K562 (cell line): ENCODE results near the gene SYNE2. TPM values are rescaled to one million over a fixed set of nuclear protein-coding genes. Genes with fewer than 3 reads are reported as not detected.
A peak's percentile ranks its signal among the peaks of the same experiment; 100 is the strongest.

ENCODE experiments used
- ATAC-seq: fragments of 200-7000 bp; cut with Tn5 transposase; 3 replicates; pipeline ENCODE4 v1.9.1; 2020; ENCODE audit warnings: moderate library complexity
- BruUV-seq: library from RNA; stranded (reverse); fragments of 400-500 nt; replicated peaks from 2 replicates; lab custom pipeline; 2021; lab: Mats Ljungman, UMichigan
- CTCF ChIA-PET: fragments of 300-600 bp; formaldehyde crosslinking; extraction: SDS; loops from one replicate; lab custom pipeline; 2021; ENCODE audit warnings: low intra/inter-chr PET ratio; lab: Yijun Ruan, JAX
- POLR2A ChIA-PET: fragments of 300-600, 350-650 bp; sonication (Branson Sonifier 250); formaldehyde crosslinking; extraction: SDS; loops from one replicate; lab custom pipeline; 2021; ENCODE audit warnings: antibody characterized with exemption, inconsistent platforms; lab: Yijun Ruan, JAX
- DNase-seq, 4 experiments: peaks; one replicate each; pipeline versions ENCODE4 v3.0.0 to v3.0.0-alpha.2; 2011 to 2018; ENCODE audit warnings: low spot score in 3 of 4, mixed read lengths in 3 of 4; ENCODE audit errors: extremely low read depth in 1 of 4
- FAIRE-seq: peaks from 2 replicates; lab custom pipeline; 2011; peaks lifted over from hg19 to GRCh38; lab: Jason Lieb, UNC
- H2AFZ ChIP-seq: 2 replicates; pipeline ENCODE4 v1.6.0; 2011; ENCODE audit warnings: low read depth, low read length, control low read depth, inconsistent platforms
- H3K27ac ChIP-seq: fragments of 200-600 bp; 3 replicates; pipeline ENCODE4 v1.8.0; 2011; ENCODE audit warnings: low read depth, mild to moderate bottlenecking, control low read depth, inconsistent platforms, low read length, moderate library complexity, mixed read lengths; ENCODE audit errors: extremely low read depth
- H3K27me3 ChIP-seq, 2 experiments: fragments of 300-600 bp in 1 of 2; 2 replicates in 1 of 2; 3 replicates in 1 of 2; pipeline versions ENCODE4 v1.6.0 to v1.8.0; 2011; ENCODE audit warnings: inconsistent platforms in 2 of 2, low read length in 2 of 2, mild to moderate bottlenecking in 1 of 2, mixed read lengths in 1 of 2, moderate library complexity in 1 of 2; ENCODE audit not compliant: control insufficient read depth in 2 of 2, insufficient read depth in 2 of 2
- H3K36me3 ChIP-seq: fragments of 300-600 bp; 3 replicates; pipeline ENCODE4 v1.8.0; 2011; ENCODE audit warnings: mild to moderate bottlenecking, low read length, inconsistent platforms; ENCODE audit not compliant: control insufficient read depth, insufficient read depth
- H3K4me1 ChIP-seq, 2 experiments: fragments of 200-600 bp in 1 of 2; replicated peaks in 1 of 2; 2 replicates in 1 of 2; 3 replicates in 1 of 2; pipeline versions ENCODE4 v1.5.1 to v1.8.0; 2011; ENCODE audit warnings: inconsistent platforms in 2 of 2, low read length in 2 of 2, mild to moderate bottlenecking in 1 of 2, mixed read lengths in 1 of 2, moderate library complexity in 1 of 2; ENCODE audit not compliant: control insufficient read depth in 2 of 2, insufficient read depth in 2 of 2
- H3K4me2 ChIP-seq: 2 replicates; pipeline ENCODE4 v1.6.1; 2011; ENCODE audit warnings: low read length, control low read depth, inconsistent platforms, mixed read lengths; ENCODE audit not compliant: insufficient read depth
- H3K4me3 ChIP-seq: fragments of 200-600 bp; sonication (generic), shearing (Covaris generic); 2 replicates; pipeline ENCODE4 v1.5.1; 2016; ENCODE audit warnings: control low read depth, inconsistent platforms
- H3K79me2 ChIP-seq: fragments of 200-600 bp; 3 replicates; pipeline ENCODE4 v1.8.0; 2011; ENCODE audit warnings: low read length, inconsistent platforms; ENCODE audit not compliant: control insufficient read depth, insufficient read depth
- H3K9ac ChIP-seq, 2 experiments: 2 replicates each; pipeline versions ENCODE4 v1.6.0 to v1.6.1; 2011; ENCODE audit warnings: low read depth in 2 of 2, low read length in 2 of 2, control low read depth in 1 of 2, inconsistent platforms in 1 of 2, mild to moderate bottlenecking in 1 of 2, mixed read lengths in 1 of 2; ENCODE audit not compliant: insufficient read depth in 1 of 2
- H3K9me1 ChIP-seq: one replicate; pipeline ENCODE4 v1.6.0; 2011; ENCODE audit warnings: inconsistent platforms, mild to moderate bottlenecking, low read length, moderate library complexity; ENCODE audit not compliant: control insufficient read depth, insufficient read depth
- H3K9me3 ChIP-seq: replicated peaks from 2 replicates; pipeline ENCODE4 v1.5.1; 2011; ENCODE audit warnings: low read depth, low read length, inconsistent platforms; ENCODE audit not compliant: control insufficient read depth, insufficient read depth
- H4K20me1 ChIP-seq: replicated peaks from 2 replicates; pipeline ENCODE4 v1.6.1; 2011; ENCODE audit warnings: low read length, inconsistent platforms, mixed read lengths; ENCODE audit not compliant: control insufficient read depth, insufficient read depth
- CBX3 ChIP-seq, 2 experiments: IDR thresholded peaks; 1 replicate in 1 of 2; 2 replicates in 1 of 2; pipeline ENCODE4 v1.6.1; 2012; ENCODE audit warnings: inconsistent platforms in 2 of 2, low read length in 2 of 2, borderline replicate concordance in 1 of 2, control low read depth in 1 of 2
- CREB1 ChIP-seq, 2 experiments: sonication (generic) in 1 of 2; formaldehyde crosslinking in 1 of 2; IDR thresholded peaks; 2 replicates each; pipeline versions ENCODE4 v1.6.1 to v1.8.0; 2012 to 2022; ENCODE audit warnings: inconsistent platforms in 1 of 2, mild to moderate bottlenecking in 1 of 2, missing genetic modification reagents in 1 of 2, moderate library complexity in 1 of 2
- CSDE1 ChIP-seq, 2 experiments: fragments of 450-650 bp; IDR thresholded peaks; 2 replicates each; pipeline ENCODE4 v1.6.1; 2016; ENCODE audit warnings: mild to moderate bottlenecking in 1 of 2
- CXXC5 ChIP-seq: fragments of 250-450 bp; sonication (Bioruptor Pico); IDR thresholded peaks from 2 replicates; pipeline ENCODE4 v1.8.0; 2022; ENCODE audit warnings: inconsistent platforms, mild to moderate bottlenecking, moderate library complexity
- HDAC1 ChIP-seq, 2 experiments: fragments of 450-650 bp; IDR thresholded peaks; 2 replicates each; pipeline ENCODE4 v1.6.1; 2016 to 2017; ENCODE audit warnings: inconsistent platforms in 1 of 2, mild to moderate bottlenecking in 1 of 2, moderate library complexity in 1 of 2
- POLR2G ChIP-seq: fragments of 200-400 bp; formaldehyde crosslinking; IDR thresholded peaks from 2 replicates; pipeline ENCODE4 v1.6.1; 2017; ENCODE audit warnings: low read depth, mild to moderate bottlenecking, antibody characterized with exemption, low read length, moderate library complexity
- RBM17 ChIP-seq: fragments of 200-400 bp; formaldehyde crosslinking; IDR thresholded peaks from 2 replicates; pipeline ENCODE4 v1.6.1; 2017; ENCODE audit warnings: low read depth, mild to moderate bottlenecking, low read length, borderline replicate concordance
- SAFB ChIP-seq: fragments of 200-400 bp; formaldehyde crosslinking; IDR thresholded peaks from 2 replicates; pipeline ENCODE4 v1.6.1; 2017; ENCODE audit warnings: low read depth, low read length, borderline replicate concordance
- SMARCA5 ChIP-seq: fragments of 450-650 bp; IDR thresholded peaks from 2 replicates; pipeline ENCODE4 v1.6.1; 2016
- SP1 ChIP-seq: sonication (generic); formaldehyde crosslinking; IDR thresholded peaks from 2 replicates; pipeline ENCODE4 v1.8.1; 2022; ENCODE audit warnings: mild to moderate bottlenecking, missing genetic modification reagents
- ZSCAN32 ChIP-seq: fragments of 450-650 bp; formaldehyde crosslinking; IDR thresholded peaks from 2 replicates; pipeline ENCODE4 v1.4.0; 2020; ENCODE audit warnings: mild to moderate bottlenecking, moderate library complexity
- WGBS: fragments of 100-300 bp; shearing (Covaris generic); methylation state at CpG from one replicate; pipeline ENCODE4 v1.1.6; 2016; ENCODE audit warnings: low coverage, mixed read lengths; ENCODE audit not compliant: insufficient coverage; ENCODE audit errors: missing lambda C conversion rate; 5-methylcytosine and 5-hydroxymethylcytosine counted together
- in situ Hi-C: fragments of 300-500 bp; cut with MboI; formaldehyde crosslinking; loops from 4 replicates; pipeline ENCODE4 v1.15.0; 2018; ENCODE audit warnings: inconsistent platforms, mixed read lengths
- intact Hi-C: fragments of 100-400 bp; cut with micrococcal nuclease; formaldehyde crosslinking; loops from 2 replicates; pipeline ENCODE4 v1.14.2; 2022
- polyA plus RNA-seq, 8 experiments: library from polyadenylated mRNA; depleted of rRNA in 4 of 8; stranded (reverse) in 5 of 8; unstranded in 3 of 8; fragments of >200 nt; fragmentation: Nextera tagmentation in 2 of 8; fragmentation: Illumina TruSeq in 1 of 8; extraction: Ambion mirVana in 2 of 8; extraction: Trizol in 1 of 8; gene quantifications; 2 replicates each; pipeline versions ENCODE4 v1.2.1 to v1.2.3, GENCODE V29; 2011 to 2014; ENCODE audit warnings: inconsistent platforms in 1 of 8, missing spikeins in 1 of 8
- total RNA-seq, 7 experiments: library from RNA; depleted of rRNA in 6 of 7; stranded (reverse); fragments of >200 nt in 6 of 7; fragmentation: Illumina TruSeq in 2 of 7; extraction: Trizol in 2 of 7; gene quantifications; 2 replicates each; pipeline versions ENCODE4 v1.2.1 to v1.2.3, GENCODE V29; 2011 to 2021; ENCODE audit warnings: low replicate concordance in 1 of 7
- TF ChIP-seq, protein P1 (sequence below): sonication (generic); formaldehyde crosslinking; IDR thresholded peaks from 2 replicates; pipeline ENCODE4 v1.8.1; 2022; ENCODE audit warnings: missing genetic modification reagents
- TF ChIP-seq, protein P2 (sequence below): fragments of 250-450 bp; sonication (Bioruptor Pico); IDR thresholded peaks from 2 replicates; pipeline ENCODE4 v1.4.0; 2020; ENCODE audit warnings: mild to moderate bottlenecking, moderate library complexity, borderline replicate concordance
- TF ChIP-seq, protein P3 (sequence below): fragments of 250-450 bp; sonication (Bioruptor Pico); IDR thresholded peaks from 2 replicates; pipeline ENCODE4 v1.8.0; 2022; ENCODE audit warnings: inconsistent platforms, mild to moderate bottlenecking, moderate library complexity, borderline replicate concordance
- TF ChIP-seq, protein P4 (sequence below): fragments of 450-650 bp; formaldehyde crosslinking; conservative IDR thresholded peaks from 2 replicates; pipeline ENCODE4 v1.4.0; 2022; ENCODE audit warnings: mild to moderate bottlenecking, missing genetic modification characterization

Gene SYNE2
- total and polyA plus RNA-seq, 9 of the 15 experiments (the other 6 are each of a cell fraction or from before 2014, with no cell fraction given) = 0.06 to 0.53 (median 0.11) TPM

DNA sequence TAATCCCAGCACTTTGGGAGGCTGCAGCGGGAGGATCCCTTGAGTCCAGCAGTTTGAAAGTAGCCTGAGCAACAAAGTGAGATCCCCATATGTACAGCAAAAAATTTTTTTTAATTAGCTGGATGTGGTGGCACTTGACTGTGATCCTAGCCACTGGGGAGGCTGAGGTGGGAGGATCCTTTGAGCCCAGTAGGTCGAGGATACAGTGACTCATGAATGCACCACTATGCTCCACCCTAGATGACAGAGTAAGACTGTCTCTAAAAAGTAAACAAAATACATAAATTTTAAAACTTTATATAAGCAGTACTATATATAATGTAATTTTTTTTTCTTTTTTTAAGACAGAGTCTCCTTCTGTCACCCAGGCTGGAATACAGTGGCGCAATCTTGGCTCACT, 326.0 kb downstream of the SYNE2 start:
- H3K27ac ChIP-seq = no peak overlapping the region
- no peak overlapping the region for H2AFZ ChIP-seq
- H3K79me2 ChIP-seq = no peaks in the 10 kb centered on the region
- WGBS = 14% methylated on average over 2 of the region's 3 CpGs
- H3K9ac ChIP-seq = no peak overlapping the region
- ChIA-PET CTCF (no interaction called here), POLR2A (interaction anchor here (0.9 kb wide), 1 partner anchor 109 kb away, joined by 3 read pairs; no protein-coding TSS in a partner anchor)
- DNase-seq = no peak
- no peaks in the 10 kb centered on the region for H3K36me3 ChIP-seq
- in situ Hi-C loops (no loop called here), intact Hi-C loops (no loop called here)
- H3K4me1 ChIP-seq = peaks cover 0 to 3% of the 10 kb centered on the region in 2 experiments; a peak in 2 of 5 replicates
- H3K9me3 ChIP-seq = no peaks in the 10 kb centered on the region
- no peaks in the 10 kb centered on the region for H3K27me3 ChIP-seq
- peak; percentile 53; the same call in 1 of the 3 replicates for ATAC-seq
- no peak overlapping the region for H3K4me3 ChIP-seq
- no peak overlapping the region for H3K4me2 ChIP-seq
- H4K20me1 ChIP-seq = no peaks in the 10 kb centered on the region
- no TSS peak for BruUV-seq
- no peaks in the 10 kb centered on the region for H3K9me1 ChIP-seq
- no peak for FAIRE-seq
- TF ChIP-seq CXXC5 = no peak
- TF ChIP-seq, protein P1, sequence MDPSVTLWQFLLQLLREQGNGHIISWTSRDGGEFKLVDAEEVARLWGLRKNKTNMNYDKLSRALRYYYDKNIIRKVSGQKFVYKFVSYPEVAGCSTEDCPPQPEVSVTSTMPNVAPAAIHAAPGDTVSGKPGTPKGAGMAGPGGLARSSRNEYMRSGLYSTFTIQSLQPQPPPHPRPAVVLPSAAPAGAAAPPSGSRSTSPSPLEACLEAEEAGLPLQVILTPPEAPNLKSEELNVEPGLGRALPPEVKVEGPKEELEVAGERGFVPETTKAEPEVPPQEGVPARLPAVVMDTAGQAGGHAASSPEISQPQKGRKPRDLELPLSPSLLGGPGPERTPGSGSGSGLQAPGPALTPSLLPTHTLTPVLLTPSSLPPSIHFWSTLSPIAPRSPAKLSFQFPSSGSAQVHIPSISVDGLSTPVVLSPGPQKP = no peak
- no peak for TF ChIP-seq HDAC1 (IDR thresholded peaks at IDR 0.05)
- TF ChIP-seq SAFB = no peak
- TF ChIP-seq SMARCA5 = no peak
- TF ChIP-seq POLR2G = no peak
- TF ChIP-seq, protein P2, sequence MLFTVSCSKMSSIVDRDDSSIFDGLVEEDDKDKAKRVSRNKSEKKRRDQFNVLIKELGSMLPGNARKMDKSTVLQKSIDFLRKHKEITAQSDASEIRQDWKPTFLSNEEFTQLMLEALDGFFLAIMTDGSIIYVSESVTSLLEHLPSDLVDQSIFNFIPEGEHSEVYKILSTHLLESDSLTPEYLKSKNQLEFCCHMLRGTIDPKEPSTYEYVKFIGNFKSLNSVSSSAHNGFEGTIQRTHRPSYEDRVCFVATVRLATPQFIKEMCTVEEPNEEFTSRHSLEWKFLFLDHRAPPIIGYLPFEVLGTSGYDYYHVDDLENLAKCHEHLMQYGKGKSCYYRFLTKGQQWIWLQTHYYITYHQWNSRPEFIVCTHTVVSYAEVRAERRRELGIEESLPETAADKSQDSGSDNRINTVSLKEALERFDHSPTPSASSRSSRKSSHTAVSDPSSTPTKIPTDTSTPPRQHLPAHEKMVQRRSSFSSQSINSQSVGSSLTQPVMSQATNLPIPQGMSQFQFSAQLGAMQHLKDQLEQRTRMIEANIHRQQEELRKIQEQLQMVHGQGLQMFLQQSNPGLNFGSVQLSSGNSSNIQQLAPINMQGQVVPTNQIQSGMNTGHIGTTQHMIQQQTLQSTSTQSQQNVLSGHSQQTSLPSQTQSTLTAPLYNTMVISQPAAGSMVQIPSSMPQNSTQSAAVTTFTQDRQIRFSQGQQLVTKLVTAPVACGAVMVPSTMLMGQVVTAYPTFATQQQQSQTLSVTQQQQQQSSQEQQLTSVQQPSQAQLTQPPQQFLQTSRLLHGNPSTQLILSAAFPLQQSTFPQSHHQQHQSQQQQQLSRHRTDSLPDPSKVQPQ (CRISPR knock-in tag) = no peak
- no peak for TF ChIP-seq SP1
- TF ChIP-seq CBX3 (IDR thresholded peaks at IDR 0.05; ENCODE audit: borderline replicate concordance in 1 of 2, low read length in 2 of 2) = no peak
- TF ChIP-seq, protein P3, sequence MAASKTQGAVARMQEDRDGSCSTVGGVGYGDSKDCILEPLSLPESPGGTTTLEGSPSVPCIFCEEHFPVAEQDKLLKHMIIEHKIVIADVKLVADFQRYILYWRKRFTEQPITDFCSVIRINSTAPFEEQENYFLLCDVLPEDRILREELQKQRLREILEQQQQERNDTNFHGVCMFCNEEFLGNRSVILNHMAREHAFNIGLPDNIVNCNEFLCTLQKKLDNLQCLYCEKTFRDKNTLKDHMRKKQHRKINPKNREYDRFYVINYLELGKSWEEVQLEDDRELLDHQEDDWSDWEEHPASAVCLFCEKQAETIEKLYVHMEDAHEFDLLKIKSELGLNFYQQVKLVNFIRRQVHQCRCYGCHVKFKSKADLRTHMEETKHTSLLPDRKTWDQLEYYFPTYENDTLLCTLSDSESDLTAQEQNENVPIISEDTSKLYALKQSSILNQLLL (CRISPR knock-in tag) = no peak
- TF ChIP-seq RBM17 = no peak
- no peak for TF ChIP-seq CREB1 (IDR thresholded peaks at IDR 0.05)
- TF ChIP-seq CREB1 (CRISPR knock-in tag; IDR thresholded peaks at IDR 0.05) = no peak
- no peak for TF ChIP-seq ZSCAN32
- no peak for TF ChIP-seq CSDE1 (IDR thresholded peaks at IDR 0.05)
- TF ChIP-seq, protein P4, sequence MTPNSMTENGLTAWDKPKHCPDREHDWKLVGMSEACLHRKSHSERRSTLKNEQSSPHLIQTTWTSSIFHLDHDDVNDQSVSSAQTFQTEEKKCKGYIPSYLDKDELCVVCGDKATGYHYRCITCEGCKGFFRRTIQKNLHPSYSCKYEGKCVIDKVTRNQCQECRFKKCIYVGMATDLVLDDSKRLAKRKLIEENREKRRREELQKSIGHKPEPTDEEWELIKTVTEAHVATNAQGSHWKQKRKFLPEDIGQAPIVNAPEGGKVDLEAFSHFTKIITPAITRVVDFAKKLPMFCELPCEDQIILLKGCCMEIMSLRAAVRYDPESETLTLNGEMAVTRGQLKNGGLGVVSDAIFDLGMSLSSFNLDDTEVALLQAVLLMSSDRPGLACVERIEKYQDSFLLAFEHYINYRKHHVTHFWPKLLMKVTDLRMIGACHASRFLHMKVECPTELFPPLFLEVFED = no peak
